Limb (tissue), 2 donors: Measurements from ENCODE around the gene MROH2B.

Source experiments
- DNase-seq, 2 donors: peaks; one replicate each; pipeline ENCODE4 v3.0.0-alpha.2; 2016; ENCODE audit errors: extremely low spot score in 2 of 2

Gene MROH2B

DNA sequence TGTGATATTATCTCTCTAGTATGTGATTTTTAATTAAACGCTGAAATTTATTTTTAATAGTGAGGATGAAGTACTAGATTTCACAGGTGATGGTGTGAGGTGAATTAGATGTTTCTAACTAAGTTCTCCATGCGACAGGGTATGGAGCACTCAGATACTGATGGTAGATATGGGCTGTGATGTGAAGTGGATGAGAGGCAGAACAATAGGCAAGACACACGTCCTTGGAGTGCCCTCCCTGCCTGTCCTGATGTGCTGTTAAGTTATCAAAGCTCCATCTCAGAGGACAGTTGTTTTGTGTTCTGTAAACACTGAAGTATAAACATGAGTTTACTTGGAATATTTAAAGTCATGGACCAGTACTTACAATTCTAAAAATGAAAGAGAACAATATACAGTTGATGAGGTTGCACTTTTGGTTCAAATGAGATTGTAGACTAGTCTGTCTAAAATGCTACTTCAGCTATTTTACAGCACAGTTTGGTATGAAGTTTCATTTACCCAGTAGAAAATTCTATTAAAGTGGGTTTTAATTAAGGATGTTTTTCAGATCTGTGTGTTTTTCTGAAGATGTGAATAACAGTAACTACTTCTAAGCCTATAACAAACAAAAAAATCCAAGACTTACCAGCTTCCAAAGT, 97.7 kb downstream of the MROH2B start:
- DNase-seq, result no peak

DNA sequence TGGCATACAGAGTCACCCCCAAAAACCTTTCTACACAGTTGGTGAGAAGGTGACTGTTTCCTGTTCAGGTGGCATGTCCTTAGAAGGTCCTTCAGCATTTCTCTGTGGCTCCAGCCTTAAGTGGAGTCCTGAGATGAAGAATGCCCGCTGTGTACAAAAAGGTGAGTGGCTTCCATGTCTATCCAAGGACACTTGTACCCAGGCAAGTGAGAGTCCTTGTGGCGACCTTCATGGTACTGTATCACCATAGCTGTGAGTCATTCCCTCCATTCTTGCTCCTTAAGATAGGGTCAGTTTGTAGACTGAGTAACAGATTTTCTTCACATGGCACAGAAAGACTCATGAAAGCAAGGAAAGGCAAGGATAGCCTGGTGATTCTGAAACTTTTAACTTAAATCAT, 98.7 kb downstream of the MROH2B start:
- DNase-seq, result no peak

DNA sequence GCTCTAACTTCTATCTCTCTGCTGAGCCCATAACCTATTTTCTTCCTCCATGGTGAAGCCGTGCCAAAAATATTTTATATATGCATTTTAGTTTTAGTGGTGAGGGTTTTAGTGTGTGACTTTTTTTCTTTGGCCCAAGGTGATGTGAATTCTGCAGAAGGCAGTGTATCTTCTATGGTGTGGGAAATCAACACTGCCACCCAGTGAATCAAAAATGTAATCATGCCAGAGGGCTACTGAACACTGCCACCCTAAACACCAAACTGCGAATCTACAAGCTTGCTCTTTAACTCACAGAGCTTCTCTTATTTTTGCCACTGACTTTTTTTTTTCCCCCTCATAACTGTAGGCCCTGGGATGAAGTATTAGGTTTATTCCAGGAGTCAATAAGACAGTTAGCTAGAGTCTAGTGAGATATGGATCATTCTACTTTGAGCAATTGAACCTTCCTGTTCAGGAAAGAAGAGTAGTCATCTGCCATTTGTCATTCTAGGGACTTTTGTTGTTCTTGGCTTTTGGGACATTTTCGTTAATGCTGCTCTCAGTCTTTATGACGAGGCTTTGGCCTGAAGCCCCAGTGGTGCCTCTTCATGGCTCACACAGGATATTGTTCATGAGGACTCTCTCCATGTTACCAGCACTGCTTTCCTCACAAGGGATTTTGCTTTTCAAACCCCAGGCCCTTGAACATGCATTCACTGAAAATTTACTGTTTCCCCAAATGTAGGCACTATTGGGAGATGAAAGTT, 108.8 kb downstream of the MROH2B start:
- DNase-seq, result no peak

DNA sequence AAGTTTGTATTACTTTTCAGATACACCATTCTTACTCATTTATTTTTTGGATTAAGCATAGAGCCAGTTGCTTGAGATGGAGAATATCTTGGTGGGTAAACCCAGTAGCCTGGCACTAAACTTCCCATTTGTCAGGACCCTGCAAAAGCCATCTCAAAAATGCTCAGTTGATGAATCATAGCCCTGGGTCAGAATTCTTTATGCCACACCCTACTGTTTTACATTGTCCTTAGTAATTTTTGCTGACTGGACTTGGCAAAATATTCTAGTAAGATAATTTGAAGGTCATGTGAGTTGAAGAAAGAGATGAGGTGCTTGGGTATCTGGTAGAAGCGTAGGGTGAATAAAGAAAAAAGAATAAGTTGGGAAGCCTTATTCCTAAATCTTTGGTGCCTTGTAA, 111.1 kb downstream of the MROH2B start:
- no peak for DNase-seq

DNA sequence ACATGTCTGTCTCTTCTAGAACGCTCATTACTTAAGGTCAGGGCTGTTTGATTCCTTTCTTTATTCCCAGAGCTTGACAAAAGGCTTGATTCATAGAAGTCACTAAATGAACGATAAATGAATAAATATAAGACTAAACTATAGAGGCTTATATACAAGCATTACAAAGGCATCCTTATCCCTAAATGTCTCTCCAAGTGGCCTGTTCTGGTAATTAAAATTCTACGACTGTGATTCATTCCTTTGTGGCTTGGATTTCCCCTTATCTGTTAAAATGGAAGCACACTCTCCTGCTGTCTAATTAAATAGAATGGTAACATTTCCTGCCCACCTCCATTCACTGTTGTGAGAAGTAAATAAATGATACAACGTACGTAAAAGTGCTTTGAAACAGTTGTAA, 112.3 kb downstream of the MROH2B start:
- no peak for DNase-seq

DNA sequence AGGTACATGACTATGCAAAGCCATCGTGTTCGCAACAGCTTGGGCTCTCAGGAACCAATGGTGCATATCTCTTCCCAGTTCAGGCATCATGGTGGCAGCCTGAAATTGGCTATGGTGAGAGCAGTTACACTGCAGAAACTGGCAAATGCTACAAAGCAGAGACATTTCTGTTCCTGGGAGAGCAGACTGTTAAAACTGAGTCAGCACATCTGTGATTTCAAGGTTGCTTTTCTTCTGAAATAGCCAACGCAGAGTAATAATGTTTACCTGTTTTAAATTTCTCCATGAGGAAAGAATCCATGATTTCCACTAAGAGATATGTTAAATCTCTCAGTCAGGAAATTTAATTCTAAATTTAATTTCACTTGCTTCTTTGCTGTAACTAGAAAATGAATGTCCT, 114.1 kb downstream of the MROH2B start:
- DNase-seq, result no peak

DNA sequence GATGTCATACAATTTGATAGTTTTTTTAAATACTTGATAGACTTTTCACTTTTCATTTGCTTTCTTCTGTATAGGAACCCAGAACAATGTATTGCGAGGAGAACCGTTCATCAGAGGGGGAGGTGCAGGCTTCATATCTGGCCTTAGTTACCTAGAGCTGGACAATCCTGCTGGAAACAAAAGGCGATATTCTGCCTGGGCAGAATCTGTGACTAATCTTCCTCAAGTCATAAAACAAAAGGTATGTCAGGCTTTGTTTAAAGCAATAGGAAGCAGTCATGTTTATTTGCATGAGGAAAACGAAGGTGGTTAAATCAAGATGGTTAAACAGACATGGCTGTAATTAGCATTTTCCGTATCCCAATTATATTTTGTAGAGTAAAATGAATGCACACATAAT, 115.8 kb downstream of the MROH2B start:
- no peak for DNase-seq
